Measurements from ENCODE around the gene LMBR1.
"Not testable (repeated sequence)": the region's sequence is repeated elsewhere in the genome, so short reads cannot be mapped to it uniquely, and the experiment has no call there.

LMBR1 gene

DNA sequence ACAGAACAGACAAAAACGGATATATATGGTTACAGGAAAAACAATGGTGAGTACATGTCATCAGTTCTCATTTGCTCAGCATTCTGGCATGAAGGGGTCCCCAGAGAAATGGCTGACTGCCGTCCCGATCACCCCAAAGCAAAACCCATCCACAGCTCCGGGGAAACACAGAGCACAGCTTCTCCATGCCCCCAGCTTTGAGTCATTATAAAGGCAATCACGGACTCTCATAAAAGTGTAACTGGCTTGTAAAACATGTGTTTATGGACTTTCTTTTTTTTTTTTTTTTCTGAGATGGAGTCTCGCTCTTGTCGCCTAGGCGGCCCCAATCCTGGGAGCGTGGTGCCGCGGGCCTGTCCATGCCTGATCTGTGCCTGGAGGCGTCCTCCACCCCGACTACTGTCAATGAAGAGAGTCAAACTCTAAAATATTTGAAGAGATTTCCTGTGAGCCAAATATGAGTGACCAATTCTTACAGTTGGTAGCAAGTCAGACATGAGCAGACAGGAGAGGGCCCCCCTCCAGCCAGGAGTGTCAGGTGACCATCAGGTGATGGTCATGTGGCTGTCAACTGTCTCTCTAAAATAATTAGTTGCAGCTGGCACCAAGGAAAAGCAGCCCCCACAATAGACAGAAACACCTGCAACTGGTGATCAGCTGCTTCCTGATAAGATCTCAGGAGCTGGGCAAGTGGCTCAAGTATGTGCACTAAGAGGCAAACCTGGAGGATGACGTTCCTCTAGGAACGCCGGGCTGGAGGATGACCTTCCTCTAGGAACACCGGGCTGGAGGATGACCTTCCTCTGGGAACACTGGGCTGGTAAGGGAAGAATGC lies 34.8 kb upstream of the LMBR1 start:
- Histone ChIP-seq H3K27me3 (ENCODE audit: control insufficient read depth in 1 of 2, insufficient read depth in 2 of 2, low read length in 2 of 2) (no peaks in the 10 kb centered on the region), H3K27ac (ENCODE audit: low read depth, low read length) (no peak overlapping the region), H3K4me1 (ENCODE audit: insufficient read depth, low read length) (no peaks in the 10 kb centered on the region), H3K36me3 (ENCODE audit: insufficient read depth, low read length) (no peaks in the 10 kb centered on the region), H3K9me3 (ENCODE audit: low read length) (no peaks in the 10 kb centered on the region), H3K4me3 (ENCODE audit: low read depth in 1 of 2, low read length in 2 of 2) (no peak overlapping the region), H3K9ac (ENCODE audit: low read length) (no peak overlapping the region)

- not testable (repeated sequence) for H3K27ac ChIP-seq (ENCODE audit: low read depth, low read length); H3K9me3 ChIP-seq (ENCODE audit: low read length); H3K4me3 ChIP-seq (ENCODE audit: low read depth in 1 of 2, low read length in 2 of 2); H3K27me3 ChIP-seq (ENCODE audit: control insufficient read depth in 1 of 2, insufficient read depth in 2 of 2, low read length in 2 of 2); H3K9ac ChIP-seq (ENCODE audit: low read length); H3K4me1 ChIP-seq (ENCODE audit: insufficient read depth, low read length); H3K36me3 ChIP-seq (ENCODE audit: insufficient read depth, low read length)
Measured at GRCh38 chr7:156925821-156926220, 32.8 kb upstream of the LMBR1 start.

DNA sequence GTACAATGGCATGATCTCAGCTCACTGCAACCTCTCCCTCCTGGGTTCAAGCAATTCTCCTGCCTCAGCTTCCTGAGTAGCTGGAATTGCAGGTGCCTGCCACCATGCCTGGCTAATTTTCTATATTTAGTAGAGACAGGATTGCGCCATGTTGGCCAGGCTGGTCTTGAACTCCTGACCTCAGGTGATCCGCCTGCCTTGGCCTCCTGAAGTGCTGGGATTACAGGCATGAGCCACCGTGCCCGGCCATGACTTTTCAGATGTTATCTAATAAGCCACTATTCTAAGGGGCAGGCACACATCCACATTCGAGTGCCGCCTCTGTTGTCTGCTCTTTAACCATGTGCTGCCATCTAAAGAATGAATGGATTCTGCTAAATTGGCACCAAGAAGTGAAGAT lies 29.3 kb upstream of the LMBR1 start:
- not testable (repeated sequence) for H3K27me3 ChIP-seq (ENCODE audit: control insufficient read depth in 1 of 2, insufficient read depth in 2 of 2, low read length in 2 of 2); H3K27ac ChIP-seq (ENCODE audit: low read depth, low read length); H3K4me1 ChIP-seq (ENCODE audit: insufficient read depth, low read length); H3K4me3 ChIP-seq (ENCODE audit: low read depth in 1 of 2, low read length in 2 of 2); H3K9me3 ChIP-seq (ENCODE audit: low read length); H3K9ac ChIP-seq (ENCODE audit: low read length); H3K36me3 ChIP-seq (ENCODE audit: insufficient read depth, low read length)

- H3K9ac ChIP-seq (ENCODE audit: low read length); H3K9me3 ChIP-seq (ENCODE audit: low read length); H3K4me1 ChIP-seq (ENCODE audit: insufficient read depth, low read length); H3K27me3 ChIP-seq (ENCODE audit: control insufficient read depth in 1 of 2, insufficient read depth in 2 of 2, low read length in 2 of 2); H3K36me3 ChIP-seq (ENCODE audit: insufficient read depth, low read length); H3K4me3 ChIP-seq (ENCODE audit: low read depth in 1 of 2, low read length in 2 of 2); H3K27ac ChIP-seq (ENCODE audit: low read depth, low read length): not testable (repeated sequence)
Measured at GRCh38 chr7:156920487-156921373, 27.7 kb upstream of the LMBR1 start.

DNA sequence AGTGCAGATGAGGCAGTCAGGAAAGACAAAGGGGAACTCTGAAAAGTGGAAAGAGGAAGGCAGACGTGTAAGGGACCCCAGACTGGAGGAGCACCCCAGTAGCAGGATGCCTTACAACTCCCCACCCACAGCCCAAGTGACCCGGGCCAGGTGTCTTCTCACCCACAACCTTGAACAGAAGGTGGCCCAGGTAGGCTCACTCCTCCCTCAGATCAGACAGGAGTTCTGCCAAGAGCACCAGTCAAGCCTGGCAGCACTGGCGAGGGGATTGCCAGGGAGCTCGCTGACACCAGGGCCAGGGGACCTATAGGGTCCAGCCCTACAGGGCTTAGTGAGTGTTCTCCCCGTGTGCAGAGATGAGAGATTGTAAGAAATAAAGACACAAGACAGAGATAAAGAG lies 27.1 kb upstream of the LMBR1 start:
- Histone ChIP-seq H3K27me3 (ENCODE audit: control insufficient read depth in 1 of 2, insufficient read depth in 2 of 2, low read length in 2 of 2) (no peaks in the 10 kb centered on the region), H3K4me1 (ENCODE audit: insufficient read depth, low read length) (no peaks in the 10 kb centered on the region), H3K27ac (ENCODE audit: low read depth, low read length) (no peak overlapping the region), H3K36me3 (ENCODE audit: insufficient read depth, low read length) (no peaks in the 10 kb centered on the region), H3K9me3 (ENCODE audit: low read length) (no peaks in the 10 kb centered on the region), H3K4me3 (ENCODE audit: low read depth in 1 of 2, low read length in 2 of 2) (no peak overlapping the region), H3K9ac (ENCODE audit: low read length) (no peak overlapping the region)

- H3K4me3 ChIP-seq (ENCODE audit: low read depth in 1 of 2, low read length in 2 of 2), result no peak overlapping the region
- no peaks in the 10 kb centered on the region for H3K4me1 ChIP-seq (ENCODE audit: insufficient read depth, low read length)
- no peaks in the 10 kb centered on the region for H3K9me3 ChIP-seq (ENCODE audit: low read length)
- no peak overlapping the region for H3K27ac ChIP-seq (ENCODE audit: low read depth, low read length)
- H3K27me3 ChIP-seq (ENCODE audit: control insufficient read depth in 1 of 2, insufficient read depth in 2 of 2, low read length in 2 of 2), result no peaks in the 10 kb centered on the region
- H3K36me3 ChIP-seq (ENCODE audit: insufficient read depth, low read length), result no peaks in the 10 kb centered on the region
- H3K9ac ChIP-seq (ENCODE audit: low read length), result no peak overlapping the region
Measured at GRCh38 chr7:156919132-156919713, 26.2 kb upstream of the LMBR1 start.

DNA sequence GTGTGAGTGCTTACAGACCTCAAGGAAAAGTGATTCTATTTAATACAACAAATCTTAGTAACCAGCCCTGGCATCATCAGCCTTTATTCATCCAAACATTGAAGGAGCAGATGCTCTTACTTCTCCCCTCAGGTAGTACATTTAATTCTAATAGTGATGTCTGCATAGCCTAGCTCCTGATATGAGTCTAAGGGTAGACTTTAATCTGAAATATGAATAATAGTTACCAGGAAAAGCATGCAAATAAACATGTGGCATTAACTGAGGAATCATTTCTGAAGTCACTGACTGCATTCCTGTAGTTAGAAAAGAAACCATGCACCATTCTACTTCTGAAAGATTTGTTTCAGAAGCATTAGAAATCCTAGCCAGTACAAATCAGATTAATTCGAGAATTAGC lies 25.7 kb upstream of the LMBR1 start:
- H3K4me1 ChIP-seq (ENCODE audit: insufficient read depth, low read length), result no peaks in the 10 kb centered on the region
- no peak overlapping the region for H3K4me3 ChIP-seq (ENCODE audit: low read depth in 1 of 2, low read length in 2 of 2)
- H3K9me3 ChIP-seq (ENCODE audit: low read length), result no peaks in the 10 kb centered on the region
- no peaks in the 10 kb centered on the region for H3K36me3 ChIP-seq (ENCODE audit: insufficient read depth, low read length)
- no peak overlapping the region for H3K27ac ChIP-seq (ENCODE audit: low read depth, low read length)
- no peaks in the 10 kb centered on the region for H3K27me3 ChIP-seq (ENCODE audit: control insufficient read depth in 1 of 2, insufficient read depth in 2 of 2, low read length in 2 of 2)
- no peak overlapping the region for H3K9ac ChIP-seq (ENCODE audit: low read length)

DNA sequence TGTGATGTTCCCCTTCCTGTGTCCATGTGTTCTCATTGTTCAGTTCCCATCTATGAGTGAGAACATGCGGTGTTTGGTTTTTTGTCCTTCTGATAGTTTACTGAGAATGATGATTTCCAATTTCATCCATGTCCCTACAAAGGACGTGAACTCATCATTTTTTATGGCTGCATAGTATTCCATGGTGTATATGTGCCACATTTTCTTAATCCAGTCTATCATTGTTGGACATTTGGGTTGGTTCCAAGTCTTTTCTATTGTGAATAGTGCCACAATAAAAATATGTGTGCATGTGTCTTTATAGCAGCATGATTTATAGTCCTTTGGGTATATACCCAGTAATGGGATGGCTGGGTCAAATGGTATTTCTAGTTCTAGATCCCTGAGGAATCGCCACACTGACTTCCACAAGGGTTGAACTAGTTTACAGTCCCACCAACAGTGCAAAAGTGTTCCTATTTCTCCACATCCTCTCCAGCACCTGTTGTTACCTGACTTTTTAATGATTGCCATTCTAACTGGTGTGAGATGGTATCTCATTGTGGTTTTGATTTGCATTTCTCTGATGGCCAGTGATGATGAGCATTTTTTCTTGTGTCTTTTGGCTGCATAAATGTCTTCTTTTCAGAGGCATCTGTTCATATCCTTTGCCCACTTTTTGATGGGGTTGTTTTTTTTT lies 16.7 kb upstream of the LMBR1 start:
- not testable (repeated sequence) for H3K4me3 ChIP-seq (ENCODE audit: low read depth in 1 of 2, low read length in 2 of 2); H3K4me1 ChIP-seq (ENCODE audit: insufficient read depth, low read length); H3K9ac ChIP-seq (ENCODE audit: low read length); H3K27me3 ChIP-seq (ENCODE audit: control insufficient read depth in 1 of 2, insufficient read depth in 2 of 2, low read length in 2 of 2); H3K36me3 ChIP-seq (ENCODE audit: insufficient read depth, low read length); H3K27ac ChIP-seq (ENCODE audit: low read depth, low read length); H3K9me3 ChIP-seq (ENCODE audit: low read length)

DNA sequence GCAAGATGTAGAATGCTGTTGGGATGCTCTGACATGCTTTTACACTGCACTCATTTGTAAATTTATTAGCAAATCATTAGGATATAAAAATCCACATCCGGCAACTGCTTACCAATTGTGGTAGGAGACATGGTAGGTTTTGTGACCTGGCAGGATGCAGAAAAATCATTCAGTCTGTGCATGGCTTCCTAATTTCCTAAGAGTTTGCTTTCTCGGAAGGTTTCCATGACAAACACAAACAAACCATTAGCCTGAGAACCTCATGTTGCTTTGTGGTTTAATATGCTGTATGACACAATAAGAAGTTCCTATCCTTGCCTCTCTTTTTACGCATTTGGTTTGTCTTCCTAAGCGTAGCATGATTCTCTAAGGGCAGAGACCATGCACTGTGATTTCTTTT lies 14.7 kb upstream of the LMBR1 start:
- H3K27me3 ChIP-seq (ENCODE audit: control insufficient read depth in 1 of 2, insufficient read depth in 2 of 2, low read length in 2 of 2), result no peaks in the 10 kb centered on the region
- H3K4me3 ChIP-seq (ENCODE audit: low read depth in 1 of 2, low read length in 2 of 2), result no peak overlapping the region
- no peak overlapping the region for H3K9ac ChIP-seq (ENCODE audit: low read length)
- H3K36me3 ChIP-seq (ENCODE audit: insufficient read depth, low read length), result no peaks in the 10 kb centered on the region
- H3K4me1 ChIP-seq (ENCODE audit: insufficient read depth, low read length), result no peaks in the 10 kb centered on the region
- no peaks in the 10 kb centered on the region for H3K9me3 ChIP-seq (ENCODE audit: low read length)
- no peak overlapping the region for H3K27ac ChIP-seq (ENCODE audit: low read depth, low read length)

GRCh38 chr7:156906200-156906649 lies 13.2 kb upstream of the LMBR1 start:
- H3K27ac ChIP-seq (ENCODE audit: low read depth, low read length), result no peak overlapping the region

GRCh38 chr7:156903232-156903909 lies 10.4 kb upstream of the LMBR1 start:
- H3K36me3 ChIP-seq (ENCODE audit: insufficient read depth, low read length), result no peaks in the 10 kb centered on the region
- H3K4me1 ChIP-seq (ENCODE audit: insufficient read depth, low read length), result no peaks in the 10 kb centered on the region
- H3K27ac ChIP-seq (ENCODE audit: low read depth, low read length), result no peak overlapping the region
- H3K4me3 ChIP-seq (ENCODE audit: low read depth in 1 of 2, low read length in 2 of 2), result no peak overlapping the region
- no peak overlapping the region for H3K9ac ChIP-seq (ENCODE audit: low read length)
- no peaks in the 10 kb centered on the region for H3K9me3 ChIP-seq (ENCODE audit: low read length)
- H3K27me3 ChIP-seq (ENCODE audit: control insufficient read depth in 1 of 2, insufficient read depth in 2 of 2, low read length in 2 of 2), result no peaks in the 10 kb centered on the region

More at GRCh38 chr7:156906200-156906649, 13.2 kb upstream of the LMBR1 start:
- no peaks in the 10 kb centered on the region for H3K27me3 ChIP-seq (ENCODE audit: control insufficient read depth in 1 of 2, insufficient read depth in 2 of 2, low read length in 2 of 2)
- H3K9ac ChIP-seq (ENCODE audit: low read length), result no peak overlapping the region
- H3K4me1 ChIP-seq (ENCODE audit: insufficient read depth, low read length), result no peaks in the 10 kb centered on the region
- H3K36me3 ChIP-seq (ENCODE audit: insufficient read depth, low read length), result no peaks in the 10 kb centered on the region
- H3K9me3 ChIP-seq (ENCODE audit: low read length), result no peaks in the 10 kb centered on the region
- H3K4me3 ChIP-seq (ENCODE audit: low read depth in 1 of 2, low read length in 2 of 2), result no peak overlapping the region

All from muscle layer of colon (tissue), 2 donors.